K562 (cell line): ENCODE results near the gene KPNB1. TPM values are rescaled to one million over a fixed set of nuclear protein-coding genes. Genes with fewer than 3 reads are reported as not detected.
"Not testable (repeated sequence)": the region's sequence is repeated elsewhere in the genome, so short reads cannot be mapped to it uniquely, and the experiment has no call there.

Experiments
- ATAC-seq: fragments of 200-7000 bp; cut with Tn5 transposase; 3 replicates; pipeline ENCODE4 v1.9.1; 2020; ENCODE audit warnings: moderate library complexity
- BruUV-seq: library from RNA; stranded (reverse); fragments of 400-500 nt; replicated peaks from 2 replicates; lab custom pipeline; 2021; lab: Mats Ljungman, UMichigan
- CTCF ChIA-PET: fragments of 300-600 bp; formaldehyde crosslinking; extraction: SDS; loops from one replicate; lab custom pipeline; 2021; ENCODE audit warnings: low intra/inter-chr PET ratio; lab: Yijun Ruan, JAX
- POLR2A ChIA-PET: fragments of 300-600, 350-650 bp; sonication (Branson Sonifier 250); formaldehyde crosslinking; extraction: SDS; loops from one replicate; lab custom pipeline; 2021; ENCODE audit warnings: antibody characterized with exemption, inconsistent platforms; lab: Yijun Ruan, JAX
- DNase-seq, 4 experiments: peaks; one replicate each; pipeline versions ENCODE4 v3.0.0 to v3.0.0-alpha.2; 2011 to 2018; ENCODE audit warnings: low spot score in 3 of 4, mixed read lengths in 3 of 4; ENCODE audit errors: extremely low read depth in 1 of 4
- FAIRE-seq: peaks from 2 replicates; lab custom pipeline; 2011; peaks lifted over from hg19 to GRCh38; lab: Jason Lieb, UNC
- H2AFZ ChIP-seq: 2 replicates; pipeline ENCODE4 v1.6.0; 2011; ENCODE audit warnings: low read depth, low read length, control low read depth, inconsistent platforms
- H3K27ac ChIP-seq: fragments of 200-600 bp; 3 replicates; pipeline ENCODE4 v1.8.0; 2011; ENCODE audit warnings: low read depth, mild to moderate bottlenecking, control low read depth, inconsistent platforms, low read length, moderate library complexity, mixed read lengths; ENCODE audit errors: extremely low read depth
- H3K27me3 ChIP-seq, 2 experiments: fragments of 300-600 bp in 1 of 2; 2 replicates in 1 of 2; 3 replicates in 1 of 2; pipeline versions ENCODE4 v1.6.0 to v1.8.0; 2011; ENCODE audit warnings: inconsistent platforms in 2 of 2, low read length in 2 of 2, mild to moderate bottlenecking in 1 of 2, mixed read lengths in 1 of 2, moderate library complexity in 1 of 2; ENCODE audit not compliant: control insufficient read depth in 2 of 2, insufficient read depth in 2 of 2
- H3K36me3 ChIP-seq: fragments of 300-600 bp; 3 replicates; pipeline ENCODE4 v1.8.0; 2011; ENCODE audit warnings: mild to moderate bottlenecking, low read length, inconsistent platforms; ENCODE audit not compliant: control insufficient read depth, insufficient read depth
- H3K4me1 ChIP-seq, 2 experiments: fragments of 200-600 bp in 1 of 2; replicated peaks in 1 of 2; 2 replicates in 1 of 2; 3 replicates in 1 of 2; pipeline versions ENCODE4 v1.5.1 to v1.8.0; 2011; ENCODE audit warnings: inconsistent platforms in 2 of 2, low read length in 2 of 2, mild to moderate bottlenecking in 1 of 2, mixed read lengths in 1 of 2, moderate library complexity in 1 of 2; ENCODE audit not compliant: control insufficient read depth in 2 of 2, insufficient read depth in 2 of 2
- H3K4me2 ChIP-seq: 2 replicates; pipeline ENCODE4 v1.6.1; 2011; ENCODE audit warnings: low read length, control low read depth, inconsistent platforms, mixed read lengths; ENCODE audit not compliant: insufficient read depth
- H3K4me3 ChIP-seq: fragments of 200-600 bp; sonication (generic), shearing (Covaris generic); 2 replicates; pipeline ENCODE4 v1.5.1; 2016; ENCODE audit warnings: control low read depth, inconsistent platforms
- H3K79me2 ChIP-seq: fragments of 200-600 bp; 3 replicates; pipeline ENCODE4 v1.8.0; 2011; ENCODE audit warnings: low read length, inconsistent platforms; ENCODE audit not compliant: control insufficient read depth, insufficient read depth
- H3K9ac ChIP-seq, 2 experiments: 2 replicates each; pipeline versions ENCODE4 v1.6.0 to v1.6.1; 2011; ENCODE audit warnings: low read depth in 2 of 2, low read length in 2 of 2, control low read depth in 1 of 2, inconsistent platforms in 1 of 2, mild to moderate bottlenecking in 1 of 2, mixed read lengths in 1 of 2; ENCODE audit not compliant: insufficient read depth in 1 of 2
- H3K9me1 ChIP-seq: one replicate; pipeline ENCODE4 v1.6.0; 2011; ENCODE audit warnings: inconsistent platforms, mild to moderate bottlenecking, low read length, moderate library complexity; ENCODE audit not compliant: control insufficient read depth, insufficient read depth
- H3K9me3 ChIP-seq: replicated peaks from 2 replicates; pipeline ENCODE4 v1.5.1; 2011; ENCODE audit warnings: low read depth, low read length, inconsistent platforms; ENCODE audit not compliant: control insufficient read depth, insufficient read depth
- H4K20me1 ChIP-seq: replicated peaks from 2 replicates; pipeline ENCODE4 v1.6.1; 2011; ENCODE audit warnings: low read length, inconsistent platforms, mixed read lengths; ENCODE audit not compliant: control insufficient read depth, insufficient read depth
- C11orf30 ChIP-seq: fragments of 450-650 bp; IDR thresholded peaks from 2 replicates; pipeline ENCODE4 v1.6.1; 2016; ENCODE audit warnings: low read depth, mild to moderate bottlenecking
- EWSR1 ChIP-seq: fragments of 450-650 bp; IDR thresholded peaks from 2 replicates; pipeline ENCODE4 v1.6.1; 2018; ENCODE audit warnings: borderline replicate concordance, mild to moderate bottlenecking, low read depth, moderate library complexity; ENCODE audit not compliant: partially characterized antibody
- MAFF ChIP-seq: IDR thresholded peaks from 2 replicates; pipeline ENCODE4 v1.6.1; 2012; ENCODE audit warnings: low read length, improper control_type of control experiment
- MAFG ChIP-seq: fragments of 450-650 bp; conservative IDR thresholded peaks from 2 replicates; pipeline ENCODE4 v1.6.1; 2016; ENCODE audit warnings: missing genetic modification characterization, missing compliant biosample characterization
- NFE2 ChIP-seq: IDR thresholded peaks from 2 replicates; pipeline ENCODE4 v1.6.1; 2014; ENCODE audit warnings: antibody characterized with exemption, low read depth
- ZNF316 ChIP-seq: fragments of 450-650 bp; IDR thresholded peaks from 2 replicates; pipeline ENCODE4 v1.6.1; 2016
- WGBS: fragments of 100-300 bp; shearing (Covaris generic); methylation state at CpG from one replicate; pipeline ENCODE4 v1.1.6; 2016; ENCODE audit warnings: low coverage, mixed read lengths; ENCODE audit not compliant: insufficient coverage; ENCODE audit errors: missing lambda C conversion rate; 5-methylcytosine and 5-hydroxymethylcytosine counted together
- in situ Hi-C: fragments of 300-500 bp; cut with MboI; formaldehyde crosslinking; loops from 4 replicates; pipeline ENCODE4 v1.15.0; 2018; ENCODE audit warnings: inconsistent platforms, mixed read lengths
- intact Hi-C: fragments of 100-400 bp; cut with micrococcal nuclease; formaldehyde crosslinking; loops from 2 replicates; pipeline ENCODE4 v1.14.2; 2022
- polyA plus RNA-seq, 8 experiments: library from polyadenylated mRNA; depleted of rRNA in 4 of 8; stranded (reverse) in 5 of 8; unstranded in 3 of 8; fragments of >200 nt; fragmentation: Nextera tagmentation in 2 of 8; fragmentation: Illumina TruSeq in 1 of 8; extraction: Ambion mirVana in 2 of 8; extraction: Trizol in 1 of 8; gene quantifications; 2 replicates each; pipeline versions ENCODE4 v1.2.1 to v1.2.3, GENCODE V29; 2011 to 2014; ENCODE audit warnings: inconsistent platforms in 1 of 8, missing spikeins in 1 of 8
- total RNA-seq, 7 experiments: library from RNA; depleted of rRNA in 6 of 7; stranded (reverse); fragments of >200 nt in 6 of 7; fragmentation: Illumina TruSeq in 2 of 7; extraction: Trizol in 2 of 7; gene quantifications; 2 replicates each; pipeline versions ENCODE4 v1.2.1 to v1.2.3, GENCODE V29; 2011 to 2021; ENCODE audit warnings: low replicate concordance in 1 of 7
- TF ChIP-seq, protein P1 (sequence below): fragments of 250-450 bp; sonication (Bioruptor Pico); IDR thresholded peaks from 2 replicates; pipeline ENCODE4 v1.5.0; 2020; ENCODE audit warnings: mild to moderate bottlenecking
- TF ChIP-seq, protein P2 (sequence below): fragments of 250-450 bp; sonication (Bioruptor Pico); IDR thresholded peaks from 2 replicates; pipeline ENCODE4 v1.8.0; 2022; ENCODE audit warnings: inconsistent platforms

KPNB1 gene
- total and polyA plus RNA-seq, 9 of the 15 experiments (the other 6 are each of a cell fraction or from before 2014, with no cell fraction given): 154 to 622 (median 354) TPM

GRCh38 chr17:47682138-47682537, 32.4 kb downstream of the KPNB1 start:
- Histone ChIP-seq H3K27ac (no peak overlapping the region), H4K20me1 (no peaks in the 10 kb centered on the region; the same call in 1 of the 2 replicates), H3K79me2 (no peaks in the 10 kb centered on the region), H3K4me1 (no peaks in the 10 kb centered on the region), H2AFZ (no peak overlapping the region), H3K4me3 (no peak overlapping the region), H3K9me3 (no peaks in the 10 kb centered on the region), H3K36me3 (peaks cover 86% of the 10 kb centered on the region), H3K9ac (no peak overlapping the region), H3K4me2 (no peak overlapping the region), H3K27me3 (no peaks in the 10 kb centered on the region), H3K9me1 (no peaks in the 10 kb centered on the region)
- no peak for FAIRE-seq
- no peak for ATAC-seq
- 87% methylated on average over 1 of the region's 2 CpGs for WGBS
- ChIA-PET POLR2A (interaction anchor here (0.8 kb wide), 1 partner anchor 23 kb away, joined by 4 read pairs; no protein-coding TSS in a partner anchor), CTCF (no interaction called here)
- BruUV-seq: no TSS peak
- in situ Hi-C loops: no loop called here
- intact Hi-C loops: no loop called here
- DNase-seq: no peak
- TF ChIP-seq ZNF316: peak; percentile 84
- peak; percentile 55; the same call in 1 of the 2 replicates for TF ChIP-seq MAFF
- no peak for TF ChIP-seq NFE2
- TF ChIP-seq EWSR1: no peak
- TF ChIP-seq C11orf30: peak; percentile 71
- TF ChIP-seq, protein P1, sequence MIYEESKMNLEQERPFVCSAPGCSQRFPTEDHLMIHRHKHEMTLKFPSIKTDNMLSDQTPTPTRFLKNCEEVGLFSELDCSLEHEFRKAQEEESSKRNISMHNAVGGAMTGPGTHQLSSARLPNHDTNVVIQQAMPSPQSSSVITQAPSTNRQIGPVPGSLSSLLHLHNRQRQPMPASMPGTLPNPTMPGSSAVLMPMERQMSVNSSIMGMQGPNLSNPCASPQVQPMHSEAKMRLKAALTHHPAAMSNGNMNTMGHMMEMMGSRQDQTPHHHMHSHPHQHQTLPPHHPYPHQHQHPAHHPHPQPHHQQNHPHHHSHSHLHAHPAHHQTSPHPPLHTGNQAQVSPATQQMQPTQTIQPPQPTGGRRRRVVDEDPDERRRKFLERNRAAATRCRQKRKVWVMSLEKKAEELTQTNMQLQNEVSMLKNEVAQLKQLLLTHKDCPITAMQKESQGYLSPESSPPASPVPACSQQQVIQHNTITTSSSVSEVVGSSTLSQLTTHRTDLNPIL: no peak
- TF ChIP-seq, protein P2, sequence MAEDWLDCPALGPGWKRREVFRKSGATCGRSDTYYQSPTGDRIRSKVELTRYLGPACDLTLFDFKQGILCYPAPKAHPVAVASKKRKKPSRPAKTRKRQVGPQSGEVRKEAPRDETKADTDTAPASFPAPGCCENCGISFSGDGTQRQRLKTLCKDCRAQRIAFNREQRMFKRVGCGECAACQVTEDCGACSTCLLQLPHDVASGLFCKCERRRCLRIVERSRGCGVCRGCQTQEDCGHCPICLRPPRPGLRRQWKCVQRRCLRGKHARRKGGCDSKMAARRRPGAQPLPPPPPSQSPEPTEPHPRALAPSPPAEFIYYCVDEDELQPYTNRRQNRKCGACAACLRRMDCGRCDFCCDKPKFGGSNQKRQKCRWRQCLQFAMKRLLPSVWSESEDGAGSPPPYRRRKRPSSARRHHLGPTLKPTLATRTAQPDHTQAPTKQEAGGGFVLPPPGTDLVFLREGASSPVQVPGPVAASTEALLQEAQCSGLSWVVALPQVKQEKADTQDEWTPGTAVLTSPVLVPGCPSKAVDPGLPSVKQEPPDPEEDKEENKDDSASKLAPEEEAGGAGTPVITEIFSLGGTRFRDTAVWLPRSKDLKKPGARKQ (CRISPR knock-in tag): no peak
- peak; percentile 59 for TF ChIP-seq MAFG (tag)

DNA sequence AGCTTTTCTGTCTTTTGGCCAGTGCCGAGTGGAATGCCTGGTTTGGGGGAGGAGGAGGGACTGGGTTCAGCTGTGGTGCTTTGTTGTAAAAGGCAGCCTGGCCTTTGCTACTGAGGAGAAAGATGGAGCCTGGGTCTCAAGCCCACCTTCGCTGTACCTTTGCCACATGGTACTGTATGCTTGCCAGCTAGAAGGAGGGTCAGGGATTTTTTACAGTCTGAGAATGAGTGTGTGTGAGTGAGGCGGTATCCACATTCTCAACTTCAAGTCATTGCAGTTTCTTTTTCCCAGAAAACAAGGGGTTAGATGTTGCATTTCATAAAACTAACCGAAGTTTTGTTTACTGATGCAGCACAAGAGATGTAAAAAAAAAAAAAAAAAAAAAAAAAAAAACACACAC, 33.0 kb downstream of the KPNB1 start:
- H3K79me2 ChIP-seq, H3K4me3 ChIP-seq, H4K20me1 ChIP-seq, H3K9me3 ChIP-seq, BruUV-seq, ATAC-seq, DNase-seq, CTCF ChIA-PET, H3K4me1 ChIP-seq, H3K27me3 ChIP-seq, H2AFZ ChIP-seq, intact Hi-C loops, in situ Hi-C loops, H3K9ac ChIP-seq, H3K4me2 ChIP-seq, H3K27ac ChIP-seq, FAIRE-seq, H3K9me1 ChIP-seq: not testable (repeated sequence)
- POLR2A ChIA-PET: interaction anchor here (0.8 kb wide), 1 partner anchor 22 kb away, joined by 4 read pairs; no protein-coding TSS in a partner anchor
- peaks cover 80% of the 10 kb centered on the region for H3K36me3 ChIP-seq
- WGBS: 95% methylated on average over 3 of the region's 4 CpGs
